ENCODE measurements around the gene BTBD16. TPM values are rescaled to one million over a fixed set of nuclear protein-coding genes. Genes with fewer than 3 reads are reported as not detected.

Gene BTBD16
- polyA plus RNA-seq, 3 donors = not detected

DNA sequence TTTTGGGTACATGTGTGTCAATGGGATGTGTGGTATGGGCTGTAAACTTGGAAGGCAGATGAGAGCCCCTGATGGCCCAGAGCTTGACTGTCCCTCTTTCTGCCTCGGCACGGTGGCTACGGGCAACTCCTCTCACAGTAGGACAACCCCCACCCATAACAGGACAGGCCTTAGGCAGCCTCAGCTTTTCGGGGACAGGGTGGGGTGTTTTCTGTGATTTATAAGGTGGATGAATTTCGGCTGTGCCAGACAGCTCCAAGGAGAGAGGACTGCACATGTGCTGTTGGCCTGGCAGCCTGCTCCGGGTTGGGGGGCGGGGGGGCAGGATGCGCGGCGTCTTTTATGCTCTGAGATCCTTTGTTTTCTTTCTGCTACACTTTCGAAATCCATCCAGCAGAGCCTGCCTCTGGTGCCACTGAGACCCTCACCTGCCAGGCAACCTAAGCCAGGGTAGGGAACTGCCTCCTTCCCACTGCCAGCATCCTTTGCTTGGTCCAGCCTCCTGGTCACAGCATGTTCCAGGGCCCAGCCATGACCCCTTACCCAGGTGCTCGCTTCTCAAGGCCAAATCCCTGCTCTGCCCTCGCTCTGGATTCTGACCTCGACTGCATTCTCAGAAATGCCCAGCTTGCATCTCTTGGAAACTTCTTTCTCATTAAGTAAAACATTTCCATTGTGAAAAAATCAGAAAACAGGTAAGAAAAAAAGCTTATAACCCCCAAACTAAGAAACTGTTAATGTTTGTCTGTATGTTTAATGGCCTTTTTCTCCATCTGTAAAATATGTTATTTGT, 15.4 kb upstream of the BTBD16 start:
- H3K27me3 Mint-ChIP-seq (ENCODE audit: low read depth in 3 of 3) = peaks cover 2 to 10% (median 7%) of the 10 kb centered on the region in 3 donors
- H4K20me1 ChIP-seq (ENCODE audit: insufficient read depth, low read length) = no peaks in the 10 kb centered on the region
- H3K9ac ChIP-seq (ENCODE audit: insufficient read depth, low read length, poor library complexity, severe bottlenecking) = no peak overlapping the region
- no peaks in the 10 kb centered on the region for H3K36me3 ChIP-seq (replicated peaks in 1 of 2; ENCODE audit: control insufficient read depth in 1 of 2, insufficient read depth in 2 of 2, low read length in 2 of 2)
- peaks cover 0 to 1% (median 0%) of the 10 kb centered on the region in 7 donors for H3K9me3 Mint-ChIP-seq
- intact Hi-C loops (cut with micrococcal nuclease) = no loop called here
- no peaks in the 10 kb centered on the region for H3K4me1 ChIP-seq (ENCODE audit: control insufficient read depth in 1 of 2, insufficient read depth in 2 of 2, low read length in 2 of 2)
- H3K36me3 Mint-ChIP-seq = no peaks in the 10 kb centered on the region
- H3K9me3 ChIP-seq (replicated peaks in 1 of 2; ENCODE audit: control insufficient read depth in 1 of 2, insufficient read depth in 1 of 2, low read length in 2 of 2) = no peaks in the 10 kb centered on the region
- no peak overlapping the region for H3K27ac Mint-ChIP-seq
- H3K4me1 Mint-ChIP-seq = no peaks in the 10 kb centered on the region
- no peak overlapping the region for H3K4me3 Mint-ChIP-seq
- DNase-seq = no peak
- no peaks in the 10 kb centered on the region for H3K79me2 ChIP-seq (ENCODE audit: insufficient read depth, low read length)
- H3K4me3 ChIP-seq (replicated peaks in 1 of 3; ENCODE audit: low read depth in 2 of 3, low read length in 3 of 3) = no peak overlapping the region
- H3K27me3 ChIP-seq (ENCODE audit: control insufficient read depth in 2 of 2, insufficient read depth in 2 of 2, low read length in 2 of 2) = no peaks in the 10 kb centered on the region
- H3K4me2 ChIP-seq (replicated peaks; ENCODE audit: extremely low read depth, low read length, poor library complexity, severe bottlenecking) = no peak overlapping the region
- H2AFZ ChIP-seq (ENCODE audit: insufficient read depth, low read depth, low read length, poor library complexity, severe bottlenecking) = no peak overlapping the region
- no peak overlapping the region for H3K27ac ChIP-seq (ENCODE audit: low read depth in 1 of 2, low read length in 2 of 2)
- TF ChIP-seq, protein P1, sequence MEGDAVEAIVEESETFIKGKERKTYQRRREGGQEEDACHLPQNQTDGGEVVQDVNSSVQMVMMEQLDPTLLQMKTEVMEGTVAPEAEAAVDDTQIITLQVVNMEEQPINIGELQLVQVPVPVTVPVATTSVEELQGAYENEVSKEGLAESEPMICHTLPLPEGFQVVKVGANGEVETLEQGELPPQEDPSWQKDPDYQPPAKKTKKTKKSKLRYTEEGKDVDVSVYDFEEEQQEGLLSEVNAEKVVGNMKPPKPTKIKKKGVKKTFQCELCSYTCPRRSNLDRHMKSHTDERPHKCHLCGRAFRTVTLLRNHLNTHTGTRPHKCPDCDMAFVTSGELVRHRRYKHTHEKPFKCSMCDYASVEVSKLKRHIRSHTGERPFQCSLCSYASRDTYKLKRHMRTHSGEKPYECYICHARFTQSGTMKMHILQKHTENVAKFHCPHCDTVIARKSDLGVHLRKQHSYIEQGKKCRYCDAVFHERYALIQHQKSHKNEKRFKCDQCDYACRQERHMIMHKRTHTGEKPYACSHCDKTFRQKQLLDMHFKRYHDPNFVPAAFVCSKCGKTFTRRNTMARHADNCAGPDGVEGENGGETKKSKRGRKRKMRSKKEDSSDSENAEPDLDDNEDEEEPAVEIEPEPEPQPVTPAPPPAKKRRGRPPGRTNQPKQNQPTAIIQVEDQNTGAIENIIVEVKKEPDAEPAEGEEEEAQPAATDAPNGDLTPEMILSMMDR (IDR thresholded peaks at IDR 0.05) = no peak
- 93% methylated on average over 6 of the region's 14 CpGs for WGBS (ENCODE audit: insufficient coverage)

DNA sequence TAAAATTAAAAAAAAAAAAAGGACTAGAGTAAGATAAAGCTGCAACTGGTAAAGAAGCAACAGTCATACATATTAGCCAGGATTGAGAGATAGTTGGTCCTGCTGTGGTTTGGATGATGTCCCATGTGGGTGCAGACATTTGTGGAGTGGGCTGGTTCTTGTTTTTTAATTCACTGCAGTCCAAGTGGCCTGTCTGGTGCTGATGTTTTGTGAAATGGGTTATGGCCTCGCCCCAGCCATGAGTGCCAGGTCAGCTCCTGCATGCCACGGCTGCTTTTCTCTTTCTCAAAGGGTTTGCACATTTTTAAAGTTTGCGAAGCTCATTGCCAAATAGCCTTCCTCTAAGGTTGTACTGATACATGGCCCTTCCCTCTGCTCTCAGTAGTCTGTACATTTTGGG, 14.1 kb upstream of the BTBD16 start:
- WGBS (ENCODE audit: insufficient coverage) = 100% methylated on average over 2 of the region's 3 CpGs
- peaks cover 2 to 10% (median 7%) of the 10 kb centered on the region in 3 donors for H3K27me3 Mint-ChIP-seq (ENCODE audit: low read depth in 3 of 3)
- peaks cover 0 to 6% (median 2%) of the 10 kb centered on the region in 7 donors for H3K9me3 Mint-ChIP-seq
- H3K27ac ChIP-seq (ENCODE audit: low read depth in 1 of 2, low read length in 2 of 2) = no peak overlapping the region
- H3K4me1 Mint-ChIP-seq = no peaks in the 10 kb centered on the region
- no peaks in the 10 kb centered on the region for H4K20me1 ChIP-seq (ENCODE audit: insufficient read depth, low read length)
- DNase-seq = no peak
- no peaks in the 10 kb centered on the region for H3K79me2 ChIP-seq (ENCODE audit: insufficient read depth, low read length)
- no peak overlapping the region for H3K27ac Mint-ChIP-seq
- no peaks in the 10 kb centered on the region for H3K27me3 ChIP-seq (ENCODE audit: control insufficient read depth in 2 of 2, insufficient read depth in 2 of 2, low read length in 2 of 2)
- no peak overlapping the region for H2AFZ ChIP-seq (ENCODE audit: insufficient read depth, low read depth, low read length, poor library complexity, severe bottlenecking)
- H3K36me3 Mint-ChIP-seq = no peaks in the 10 kb centered on the region
- no peak overlapping the region for H3K4me2 ChIP-seq (replicated peaks; ENCODE audit: extremely low read depth, low read length, poor library complexity, severe bottlenecking)
- intact Hi-C loops (cut with micrococcal nuclease) = no loop called here
- no peak overlapping the region for H3K4me3 ChIP-seq (replicated peaks in 1 of 3; ENCODE audit: low read depth in 2 of 3, low read length in 3 of 3)
- TF ChIP-seq, protein P1 (IDR thresholded peaks at IDR 0.05) = no peak
- no peak overlapping the region for H3K9ac ChIP-seq (ENCODE audit: insufficient read depth, low read length, poor library complexity, severe bottlenecking)
- H3K36me3 ChIP-seq (replicated peaks in 1 of 2; ENCODE audit: control insufficient read depth in 1 of 2, insufficient read depth in 2 of 2, low read length in 2 of 2) = no peaks in the 10 kb centered on the region
- H3K9me3 ChIP-seq (replicated peaks in 1 of 2; ENCODE audit: control insufficient read depth in 1 of 2, insufficient read depth in 1 of 2, low read length in 2 of 2) = no peaks in the 10 kb centered on the region
- H3K4me3 Mint-ChIP-seq = no peak overlapping the region
- no peaks in the 10 kb centered on the region for H3K4me1 ChIP-seq (ENCODE audit: control insufficient read depth in 1 of 2, insufficient read depth in 2 of 2, low read length in 2 of 2)
